ENCODE results near the gene FSD1. TPM values are rescaled to one million over a fixed set of nuclear protein-coding genes. Genes with fewer than 3 reads are reported as not detected.

The FSD1 gene
- total and polyA plus RNA-seq, 4 donors: 0.31 to 1.1 (median 0.48) TPM

DNA sequence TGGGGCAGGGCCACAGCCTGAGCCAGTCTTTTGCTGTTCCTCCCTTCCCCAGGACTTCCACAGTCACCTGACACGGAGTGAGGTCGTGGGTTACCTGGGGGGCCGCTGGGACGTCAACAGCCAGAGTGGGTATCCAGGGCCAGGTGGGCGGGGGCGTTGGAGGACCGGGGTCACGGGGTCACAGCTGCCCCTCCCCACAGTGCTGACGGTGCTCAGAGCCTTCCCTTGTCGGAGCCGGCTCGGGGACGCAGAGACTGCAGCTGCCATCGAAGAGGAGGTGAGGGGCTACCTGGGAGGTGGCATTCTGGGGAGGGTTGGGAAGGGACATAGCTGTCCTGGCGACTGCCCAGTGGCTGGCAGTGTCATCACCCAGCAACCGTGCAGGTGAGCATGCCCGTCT lies 50.5 kb downstream of the FSD1 start:
- no peak for ATAC-seq (ENCODE audit: insufficient read depth, low FRiP score)
- H3K27ac ChIP-seq (ENCODE audit: low read depth in 1 of 2, low read length in 1 of 2): no peak overlapping the region
- H3K27me3 ChIP-seq (ENCODE audit: control insufficient read depth in 3 of 3, insufficient read depth in 3 of 3, low read length in 2 of 3): no peaks in the 10 kb centered on the region
- TF ChIP-seq, protein P1, sequence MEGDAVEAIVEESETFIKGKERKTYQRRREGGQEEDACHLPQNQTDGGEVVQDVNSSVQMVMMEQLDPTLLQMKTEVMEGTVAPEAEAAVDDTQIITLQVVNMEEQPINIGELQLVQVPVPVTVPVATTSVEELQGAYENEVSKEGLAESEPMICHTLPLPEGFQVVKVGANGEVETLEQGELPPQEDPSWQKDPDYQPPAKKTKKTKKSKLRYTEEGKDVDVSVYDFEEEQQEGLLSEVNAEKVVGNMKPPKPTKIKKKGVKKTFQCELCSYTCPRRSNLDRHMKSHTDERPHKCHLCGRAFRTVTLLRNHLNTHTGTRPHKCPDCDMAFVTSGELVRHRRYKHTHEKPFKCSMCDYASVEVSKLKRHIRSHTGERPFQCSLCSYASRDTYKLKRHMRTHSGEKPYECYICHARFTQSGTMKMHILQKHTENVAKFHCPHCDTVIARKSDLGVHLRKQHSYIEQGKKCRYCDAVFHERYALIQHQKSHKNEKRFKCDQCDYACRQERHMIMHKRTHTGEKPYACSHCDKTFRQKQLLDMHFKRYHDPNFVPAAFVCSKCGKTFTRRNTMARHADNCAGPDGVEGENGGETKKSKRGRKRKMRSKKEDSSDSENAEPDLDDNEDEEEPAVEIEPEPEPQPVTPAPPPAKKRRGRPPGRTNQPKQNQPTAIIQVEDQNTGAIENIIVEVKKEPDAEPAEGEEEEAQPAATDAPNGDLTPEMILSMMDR (IDR thresholded peaks at IDR 0.05; ENCODE audit: control extremely low read depth, extremely low read depth): no peak
- H3K4me1 ChIP-seq (ENCODE audit: control insufficient read depth in 5 of 5, insufficient read depth in 5 of 5, low read length in 5 of 5): peaks cover 0 to 8% (median 0%) of the 10 kb centered on the region in 5 donors
- 83 to 90% methylated on average over 17 of the region's 17 CpGs for WGBS, 2 donors
- H3K9ac ChIP-seq (ENCODE audit: insufficient read depth in 1 of 2, low read length in 2 of 2): no peak overlapping the region
- DNase-seq: no peak
- no peak overlapping the region for H3K4me3 ChIP-seq
- H3K9me3 ChIP-seq (ENCODE audit: control insufficient read depth in 4 of 4, insufficient read depth in 3 of 4, low read length in 3 of 4): no peaks in the 10 kb centered on the region
- peaks cover 0 to 28% (median 10%) of the 10 kb centered on the region in 4 donors for H3K36me3 ChIP-seq (ENCODE audit: control insufficient read depth in 4 of 4, insufficient read depth in 4 of 4, low read length in 4 of 4)

- Histone ChIP-seq H3K9ac (ENCODE audit: insufficient read depth in 1 of 2, low read length in 2 of 2) (no peak overlapping the region), H3K4me3 (no peak overlapping the region), H3K27me3 (ENCODE audit: control insufficient read depth in 3 of 3, insufficient read depth in 3 of 3, low read length in 2 of 3) (no peaks in the 10 kb centered on the region), H3K9me3 (ENCODE audit: control insufficient read depth in 4 of 4, insufficient read depth in 3 of 4, low read length in 3 of 4) (no peaks in the 10 kb centered on the region), H3K4me1 (ENCODE audit: control insufficient read depth in 5 of 5, insufficient read depth in 5 of 5, low read length in 5 of 5) (peaks cover 0 to 30% (median 4%) of the 10 kb centered on the region in 5 donors), H3K27ac (ENCODE audit: low read depth in 1 of 2, low read length in 1 of 2) (no peak overlapping the region), H3K36me3 (ENCODE audit: control insufficient read depth in 4 of 4, insufficient read depth in 4 of 4, low read length in 4 of 4) (peaks cover 6 to 50% (median 16%) of the 10 kb centered on the region in 4 donors)
- TF ChIP-seq, protein P1 (IDR thresholded peaks at IDR 0.05; ENCODE audit: control extremely low read depth, extremely low read depth): no peak
- 86 to 93% methylated on average over 20 to 23 of the region's 23 CpGs for WGBS, 2 donors
- ATAC-seq (ENCODE audit: insufficient read depth, low FRiP score) (no peak), DNase-seq (no peak)
Measured at GRCh38 chr19:4357095-4357797, 52.8 kb downstream of the FSD1 start.

- DNase-seq (no peak), ATAC-seq (ENCODE audit: insufficient read depth, low FRiP score) (no peak)
- no peak overlapping the region for H3K4me3 ChIP-seq
- 90 to 94% methylated on average over 14 to 16 of the region's 16 CpGs for WGBS, 2 donors
- H3K9me3 ChIP-seq (ENCODE audit: control insufficient read depth in 4 of 4, insufficient read depth in 3 of 4, low read length in 3 of 4): no peaks in the 10 kb centered on the region
- H3K9ac ChIP-seq (ENCODE audit: insufficient read depth in 1 of 2, low read length in 2 of 2): no peak overlapping the region
- H3K36me3 ChIP-seq (ENCODE audit: control insufficient read depth in 4 of 4, insufficient read depth in 4 of 4, low read length in 4 of 4): peaks cover 8 to 57% (median 21%) of the 10 kb centered on the region in 4 donors
- no peaks in the 10 kb centered on the region for H3K27me3 ChIP-seq (ENCODE audit: control insufficient read depth in 3 of 3, insufficient read depth in 3 of 3, low read length in 2 of 3)
- H3K4me1 ChIP-seq (ENCODE audit: control insufficient read depth in 5 of 5, insufficient read depth in 5 of 5, low read length in 5 of 5): peaks cover 0 to 37% (median 4%) of the 10 kb centered on the region in 5 donors
- TF ChIP-seq, protein P1 (IDR thresholded peaks at IDR 0.05; ENCODE audit: control extremely low read depth, extremely low read depth): no peak
- no peak overlapping the region for H3K27ac ChIP-seq (ENCODE audit: low read depth in 1 of 2, low read length in 1 of 2)
Measured at GRCh38 chr19:4357921-4358326, 53.5 kb downstream of the FSD1 start.
